GM12878 (cell line): ENCODE data around the gene LASP1. TPM values are rescaled to one million over a fixed set of nuclear protein-coding genes. Genes with fewer than 3 reads are reported as not detected.
"Not testable (repeated sequence)": the region's sequence is repeated elsewhere in the genome, so short reads cannot be mapped to it uniquely, and the experiment has no call there.

Experiments
- ATAC-seq: fragments of 200-7000 bp; cut with Tn5 transposase; 3 replicates; pipeline ENCODE4 v1.9.1; 2020; ENCODE audit warnings: mild to moderate bottlenecking, moderate library complexity
- BruUV-seq: library from RNA; stranded (reverse); fragments of 400-500 nt; replicated peaks from 2 replicates; lab custom pipeline; 2021; lab: Mats Ljungman, UMichigan
- CTCF ChIA-PET: fragments of 300-600 bp; sonication (Branson Sonifier 250); formaldehyde crosslinking; extraction: SDS; loops from one replicate; lab custom pipeline; 2021; ENCODE audit warnings: inconsistent platforms; lab: Yijun Ruan, JAX
- POLR2A ChIA-PET: fragments of 350-600 bp; formaldehyde crosslinking; extraction: SDS; loops from one replicate; lab custom pipeline; 2021; ENCODE audit warnings: inconsistent platforms; lab: Charles Lee
- RAD21 ChIA-PET: fragments of 300-600 bp; sonication (Branson Sonifier 250); formaldehyde crosslinking; loops from one replicate; lab custom pipeline; 2023; ENCODE audit warnings: antibody characterized with exemption; ENCODE audit not compliant: unreplicated experiment; lab: Charles Lee
- SMC1A ChIA-PET: fragments of 300-600 bp; sonication (Branson Sonifier 250); formaldehyde crosslinking; loops from one replicate; lab custom pipeline; 2023; ENCODE audit not compliant: unreplicated experiment, uncharacterized antibody; lab: Charles Lee
- DNase-seq: peaks from one replicate; pipeline ENCODE4 v3.0.0-alpha.2; 2011; ENCODE audit warnings: low read depth, low spot score
- FAIRE-seq: peaks from 3 replicates; lab custom pipeline; 2011; peaks lifted over from hg19 to GRCh38; lab: Jason Lieb, UNC
- H2AFZ ChIP-seq: 2 replicates; pipeline ENCODE4 v1.6.0; 2011; ENCODE audit warnings: low read depth, low read length, control low read depth; ENCODE audit not compliant: control insufficient read depth
- H3K27ac ChIP-seq: 2 replicates; pipeline ENCODE4 v1.5.1; 2011; ENCODE audit warnings: control low read depth; ENCODE audit not compliant: control insufficient read depth, insufficient read depth
- H3K27me3 ChIP-seq, 2 experiments: replicated peaks in 1 of 2; 2 replicates each; pipeline versions ENCODE4 v1.6.0 to v1.6.1; 2011; ENCODE audit warnings: low read length in 1 of 2; ENCODE audit not compliant: control insufficient read depth in 2 of 2, insufficient read depth in 2 of 2
- H3K36me3 ChIP-seq, 2 experiments: 2 replicates each; pipeline ENCODE4 v1.5.1; 2011; ENCODE audit warnings: low read length in 1 of 2; ENCODE audit not compliant: control insufficient read depth in 2 of 2, insufficient read depth in 2 of 2
- H3K4me1 ChIP-seq: 2 replicates; pipeline ENCODE4 v1.6.1; 2011; ENCODE audit warnings: mild to moderate bottlenecking, low read length, moderate library complexity, mixed read lengths; ENCODE audit not compliant: control insufficient read depth, insufficient read depth
- H3K4me2 ChIP-seq: 2 replicates; pipeline ENCODE4 v1.6.0; 2011; ENCODE audit warnings: control low read depth; ENCODE audit not compliant: control insufficient read depth, insufficient read depth
- H3K4me3 ChIP-seq: fragments of 200-600 bp; sonication (generic); 2 replicates; pipeline ENCODE4 v1.5.1; 2016
- H3K79me2 ChIP-seq: 2 replicates; pipeline ENCODE4 v1.6.0; 2011; ENCODE audit warnings: low read length; ENCODE audit not compliant: control insufficient read depth, insufficient read depth
- H3K9ac ChIP-seq: 2 replicates; pipeline ENCODE4 v1.8.0; 2011; ENCODE audit warnings: low read length, control low read depth, mixed read lengths; ENCODE audit not compliant: control insufficient read depth, insufficient read depth
- H3K9me3 ChIP-seq: replicated peaks from 3 replicates; pipeline ENCODE4 v1.5.1; 2011; ENCODE audit warnings: mild to moderate bottlenecking, low read length; ENCODE audit not compliant: control insufficient read depth, insufficient read depth
- H4K20me1 ChIP-seq: 2 replicates; pipeline ENCODE4 v1.6.0; 2011; ENCODE audit not compliant: control insufficient read depth, insufficient read depth
- ATF3 ChIP-seq: IDR thresholded peaks from 2 replicates; pipeline ENCODE4 v1.6.1; 2011; ENCODE audit warnings: low read depth, mild to moderate bottlenecking, low read length, moderate library complexity, borderline replicate concordance; ENCODE audit errors: extremely low read depth
- ELK1 ChIP-seq: IDR thresholded peaks from 2 replicates; pipeline ENCODE4 v1.6.1; 2012; ENCODE audit warnings: low read depth, low read length, improper control_type of control experiment
- FOXM1 ChIP-seq: IDR thresholded peaks from 2 replicates; pipeline ENCODE4 v1.6.1; 2012; ENCODE audit warnings: low read depth, mild to moderate bottlenecking, inconsistent platforms, low read length, moderate library complexity
- HCFC1 ChIP-seq: fragments of 150-350 bp; IDR thresholded peaks from 2 replicates; pipeline ENCODE4 v1.6.1; 2014; ENCODE audit warnings: low read length
- NBN ChIP-seq: fragments of 450-650 bp; IDR thresholded peaks from 2 replicates; pipeline ENCODE4 v1.6.1; 2016
- PML ChIP-seq: IDR thresholded peaks from 2 replicates; pipeline ENCODE4 v1.6.1; 2012; ENCODE audit warnings: low read length, inconsistent platforms
- whole genome bisulfite sequencing: methylation state at CpG from one replicate; pipeline ENCODE4 v1.1.6; 2016; ENCODE audit warnings: low lambda C conversion rate; ENCODE audit not compliant: insufficient replicate concordance, insufficient coverage; ENCODE audit errors: missing lambda C conversion rate; 5-methylcytosine and 5-hydroxymethylcytosine counted together
- in situ Hi-C: fragments of 300-500 bp; cut with MboI; formaldehyde crosslinking; loops from 9 replicates; pipeline ENCODE4 v1.14.3; 2018; ENCODE audit warnings: mixed read lengths
- intact Hi-C: fragments of 100-400 bp; cut with micrococcal nuclease; formaldehyde crosslinking; loops from one replicate; pipeline ENCODE4 v1.14.2; 2022; ENCODE audit not compliant: unreplicated experiment
- polyA plus RNA-seq, 11 experiments: library from polyadenylated mRNA; depleted of rRNA in 4 of 11; unstranded in 6 of 11; stranded (reverse) in 5 of 11; fragments of >200 nt; fragmentation: Nextera tagmentation in 4 of 11; fragmentation: Illumina TruSeq in 1 of 11; extraction: Ambion mirVana in 4 of 11; extraction: Trizol in 1 of 11; gene quantifications; 1 replicate in 1 of 11; 2 replicates in 10 of 11; pipeline versions ENCODE4 v1.2.1 to v1.2.3, GENCODE V29; 2011 to 2016; ENCODE audit warnings: inconsistent platforms in 2 of 11, missing spikeins in 2 of 11, low read depth in 1 of 11
- total RNA-seq, 4 experiments: library from RNA; depleted of rRNA in 3 of 4; stranded (reverse); fragments of >200 nt in 3 of 4; fragmentation: Illumina TruSeq in 1 of 4; extraction: Trizol in 1 of 4; gene quantifications; 2 replicates each; pipeline versions ENCODE4 v1.2.1 to v1.2.3, GENCODE V29; 2013 to 2021

Gene LASP1
- total and polyA plus RNA-seq, 10 of the 15 experiments (the other 5 are each of a cell fraction or from before 2014, with no cell fraction given) = 21.0 to 114 (median 59.3) TPM

- no peak for TF ChIP-seq ATF3
- TF ChIP-seq FOXM1 = no peak
- TF ChIP-seq ELK1 = no peak
- no peak for TF ChIP-seq NBN
- no peak for TF ChIP-seq HCFC1
- no peak for TF ChIP-seq PML
These were observed 41.3 kb downstream of the LASP1 start (continued) for GRCh38 chr17:38911081-38911730.

- SMC1A ChIA-PET, RAD21 ChIA-PET, H3K4me1 ChIP-seq, H3K27me3 ChIP-seq, POLR2A ChIA-PET, H3K9me3 ChIP-seq, H2AFZ ChIP-seq, in situ Hi-C loops, DNase-seq, intact Hi-C loops, ATAC-seq, H3K4me3 ChIP-seq, H3K9ac ChIP-seq, H3K79me2 ChIP-seq, FAIRE-seq, H3K27ac ChIP-seq, BruUV-seq, H4K20me1 ChIP-seq, H3K4me2 ChIP-seq, CTCF ChIA-PET: not testable (repeated sequence)
- 96% methylated on average over 8 of the region's 8 CpGs for whole genome bisulfite sequencing
- peaks cover 14 to 32% of the 10 kb centered on the region in 2 experiments for H3K36me3 ChIP-seq
These were observed 41.8 kb downstream of the LASP1 start for GRCh38 chr17:38911731-38912081.
